ENCODE results near the gene TNFRSF1B. TPM values are rescaled to one million over a fixed set of nuclear protein-coding genes. Genes with fewer than 3 reads are reported as not detected.

The TNFRSF1B gene
- total RNA-seq, 4 donors from 2014 or later: 34.0 to 122 (median 84.5) TPM

- TF ChIP-seq, protein P1, sequence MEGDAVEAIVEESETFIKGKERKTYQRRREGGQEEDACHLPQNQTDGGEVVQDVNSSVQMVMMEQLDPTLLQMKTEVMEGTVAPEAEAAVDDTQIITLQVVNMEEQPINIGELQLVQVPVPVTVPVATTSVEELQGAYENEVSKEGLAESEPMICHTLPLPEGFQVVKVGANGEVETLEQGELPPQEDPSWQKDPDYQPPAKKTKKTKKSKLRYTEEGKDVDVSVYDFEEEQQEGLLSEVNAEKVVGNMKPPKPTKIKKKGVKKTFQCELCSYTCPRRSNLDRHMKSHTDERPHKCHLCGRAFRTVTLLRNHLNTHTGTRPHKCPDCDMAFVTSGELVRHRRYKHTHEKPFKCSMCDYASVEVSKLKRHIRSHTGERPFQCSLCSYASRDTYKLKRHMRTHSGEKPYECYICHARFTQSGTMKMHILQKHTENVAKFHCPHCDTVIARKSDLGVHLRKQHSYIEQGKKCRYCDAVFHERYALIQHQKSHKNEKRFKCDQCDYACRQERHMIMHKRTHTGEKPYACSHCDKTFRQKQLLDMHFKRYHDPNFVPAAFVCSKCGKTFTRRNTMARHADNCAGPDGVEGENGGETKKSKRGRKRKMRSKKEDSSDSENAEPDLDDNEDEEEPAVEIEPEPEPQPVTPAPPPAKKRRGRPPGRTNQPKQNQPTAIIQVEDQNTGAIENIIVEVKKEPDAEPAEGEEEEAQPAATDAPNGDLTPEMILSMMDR (IDR thresholded peaks at IDR 0.05): no peak
- DNase-seq (ENCODE audit: low spot score): no peak
- ATAC-seq (ENCODE audit: low FRiP score): no peak
These were observed 89.1 kb downstream of the TNFRSF1B start for GRCh38 chr1:12255913-12256312.

DNA sequence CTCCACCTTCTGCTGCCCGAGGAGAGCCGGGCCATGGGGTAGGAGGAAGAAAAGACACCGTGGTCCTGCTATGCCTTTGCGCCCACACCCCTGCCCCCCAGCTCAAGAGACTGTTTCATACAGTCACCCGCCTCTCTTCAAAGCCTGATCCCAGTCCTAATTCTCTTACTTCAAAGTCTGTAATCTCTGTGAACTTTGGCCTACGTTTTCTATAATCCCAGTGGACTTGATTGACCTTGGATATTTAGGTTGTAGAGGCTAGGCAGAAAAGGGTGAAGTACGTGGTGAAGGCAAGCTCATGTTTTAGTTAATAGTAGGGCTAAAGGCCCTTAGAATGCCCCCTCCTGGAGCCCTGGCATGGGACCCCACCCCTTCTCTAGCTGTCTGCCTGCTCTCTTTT, 91.5 kb downstream of the TNFRSF1B start:
- TF ChIP-seq, protein P1 (IDR thresholded peaks at IDR 0.05): no peak
- DNase-seq (ENCODE audit: low spot score) (no peak), ATAC-seq (ENCODE audit: low FRiP score) (no peak)

Small RNA genes lying within 50 kb of the gene (small RNA-seq; reads per million reads assigned to genes)
- gene MIR4632 (not detected), gene RF00156 (not detected)

Other genes with a start within 250 kb of the TNFRSF1B start
- 10 to 100 TPM; 47.0 to 69.2 (median 62.1) TPM for gene KIAA2013, start 240.6 kb upstream of the TNFRSF1B start, total RNA-seq
- 100 to 1,000 TPM in 1 of 4 donors, 10 to 100 TPM in 3; 60.8 to 142 (median 69.0) TPM for gene PLOD1, start 232.3 kb upstream of the TNFRSF1B start, total RNA-seq
- gene MFN2, start 186.5 kb upstream of the TNFRSF1B start, total RNA-seq: 10 to 100 TPM; 66.4 to 74.8 (median 70.0) TPM
- 10 to 100 TPM; 25.9 to 40.6 (median 33.9) TPM for gene MIIP, start 147.5 kb upstream of the TNFRSF1B start, total RNA-seq
- 10 to 100 TPM in 1 of 4 donors, 1 to 10 TPM in 3; 2.9 to 31.9 (median 5.1) TPM for gene TNFRSF8, start 103.7 kb upstream of the TNFRSF1B start, total RNA-seq
- 100 to 1,000 TPM in 1 of 4 donors, 10 to 100 TPM in 3; 88.1 to 105 (median 97.1) TPM for gene VPS13D, start 63.0 kb downstream of the TNFRSF1B start, total RNA-seq